GM19452 (cell line): Measurements from ENCODE around the gene RHBG.
"Not testable (repeated sequence)": the region's sequence is repeated elsewhere in the genome, so short reads cannot be mapped to it uniquely, and the experiment has no call there.

Experiments
- ATAC-seq: cut with Tn5 transposase; IDR thresholded peaks from one replicate; pipeline ENCODE4 v1.9.1; 2021; ENCODE audit not compliant: unreplicated experiment

The RHBG gene

DNA sequence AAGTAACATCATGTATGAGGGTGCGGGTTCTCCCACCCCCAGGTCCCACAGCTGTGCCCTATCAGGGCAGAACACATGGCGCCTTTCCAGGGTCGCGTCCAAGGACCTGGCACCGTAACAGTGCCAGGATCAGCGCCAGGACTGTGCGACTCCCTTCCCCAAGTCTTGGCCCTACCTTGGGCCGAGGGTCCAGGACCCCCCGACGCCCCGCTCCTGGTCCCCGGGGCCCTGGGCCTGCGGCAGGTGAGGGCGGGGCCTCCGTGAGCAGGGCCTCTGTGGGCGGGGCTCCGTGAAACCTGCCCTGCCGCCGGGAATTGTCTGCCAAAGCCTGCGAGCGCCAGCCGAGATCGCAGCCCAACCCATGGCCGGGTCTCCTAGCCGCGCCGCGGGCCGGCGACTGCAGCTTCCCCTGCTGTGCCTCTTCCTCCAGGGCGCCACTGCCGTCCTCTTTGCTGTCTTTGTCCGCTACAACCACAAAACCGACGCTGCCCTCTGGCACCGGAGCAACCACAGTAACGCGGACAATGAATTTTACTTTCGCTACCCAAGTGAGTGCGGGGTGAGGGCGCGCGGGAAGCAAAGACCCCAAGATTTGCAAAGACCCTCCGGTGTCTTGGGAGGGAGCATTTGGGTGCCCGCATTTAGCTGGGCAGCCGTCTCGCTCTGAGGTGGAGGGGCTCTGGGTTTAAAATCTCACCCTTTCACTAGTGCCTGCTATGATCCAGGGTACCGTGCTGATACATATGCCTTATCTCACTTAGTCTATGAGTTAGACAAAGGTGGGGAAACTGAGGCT lies at the start of gene RHBG:
Gene RHBG, plus strand, starts transcription at position 323 of the 796 bp plus-strand sequence. Its CDS starts 39 bp downstream, at position 362.
- ATAC-seq = no peak

DNA sequence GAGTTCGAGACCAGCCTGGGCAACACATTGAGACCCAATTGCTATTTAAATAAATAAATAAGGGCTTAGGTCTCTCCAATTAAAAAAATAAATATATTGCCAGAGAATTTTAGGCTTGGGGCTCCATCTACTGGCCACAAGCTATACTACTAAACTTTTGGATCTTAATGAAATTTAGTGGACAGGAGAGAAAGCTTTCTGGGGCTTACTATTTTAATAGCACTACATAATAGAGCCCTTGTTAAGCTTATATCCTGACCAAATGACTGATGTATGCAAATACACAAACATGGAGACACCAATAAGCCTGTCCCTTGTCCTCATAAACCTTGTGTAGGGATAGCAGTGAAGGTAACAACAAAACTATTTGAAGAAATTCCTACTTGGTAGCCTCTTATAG lies 49.3 kb upstream of the RHBG start:
- ATAC-seq = no peak

GRCh38 chr1:156320560-156320959 lies 48.5 kb upstream of the RHBG start:
- no peak for ATAC-seq

GRCh38 chr1:156323179-156323578 lies 45.8 kb upstream of the RHBG start:
- ATAC-seq = not testable (repeated sequence)

GRCh38 chr1:156336242-156336641 lies 32.8 kb upstream of the RHBG start:
- no peak for ATAC-seq

DNA sequence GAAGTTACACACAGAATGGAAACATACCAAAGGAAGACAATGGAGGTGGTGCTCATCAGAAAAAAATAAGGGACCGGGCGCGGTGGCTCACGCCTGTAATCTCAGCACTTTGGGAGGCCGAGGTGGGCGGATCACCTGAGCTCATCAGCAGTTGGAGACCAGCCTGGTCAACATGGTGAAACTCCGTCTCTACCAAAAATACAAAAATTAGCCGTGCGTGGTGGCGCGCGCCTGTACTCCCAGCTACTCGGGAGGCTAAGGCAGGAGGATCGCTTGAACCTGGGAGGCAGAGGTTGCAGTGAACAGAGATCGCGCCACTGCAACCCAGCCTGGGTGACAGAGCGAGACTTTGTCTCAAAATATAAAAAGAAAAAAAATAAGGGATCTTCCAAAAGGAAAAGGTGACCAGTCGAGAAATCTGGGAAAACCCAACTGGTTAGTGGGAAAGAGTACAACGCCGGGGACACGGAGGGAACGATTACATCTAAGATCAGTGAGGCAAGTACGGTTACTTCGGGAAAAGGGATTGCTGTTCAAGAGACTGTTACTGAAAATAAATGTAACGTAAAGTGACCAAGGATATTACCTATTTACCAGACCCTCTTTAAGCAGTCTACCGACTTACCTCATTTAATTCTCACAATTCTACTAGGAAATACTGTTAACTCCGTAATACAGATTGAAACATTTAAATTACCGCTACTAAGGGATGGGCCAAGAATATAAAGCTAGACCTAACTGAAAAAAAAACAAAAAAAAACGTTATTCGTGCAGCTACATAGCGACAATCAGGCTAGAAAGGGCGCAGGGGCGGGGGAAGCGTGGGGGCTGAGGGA lies 31.7 kb upstream of the RHBG start:
- no peak for ATAC-seq

DNA sequence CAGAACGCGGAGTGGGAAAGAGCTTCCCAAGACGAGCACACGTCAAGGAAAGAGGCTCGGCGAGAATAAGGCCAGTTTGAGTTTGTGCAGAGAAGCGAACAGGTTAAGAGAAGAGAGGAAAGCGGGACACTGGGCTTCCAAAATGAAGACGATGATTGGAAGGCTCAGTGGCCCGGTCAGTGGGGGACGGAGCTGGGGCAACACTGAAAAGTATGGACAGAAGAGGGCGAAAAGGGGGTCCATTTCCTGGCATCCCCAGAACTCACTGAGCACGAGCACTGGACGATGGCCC lies 31.2 kb upstream of the RHBG start:
- no peak for ATAC-seq

DNA sequence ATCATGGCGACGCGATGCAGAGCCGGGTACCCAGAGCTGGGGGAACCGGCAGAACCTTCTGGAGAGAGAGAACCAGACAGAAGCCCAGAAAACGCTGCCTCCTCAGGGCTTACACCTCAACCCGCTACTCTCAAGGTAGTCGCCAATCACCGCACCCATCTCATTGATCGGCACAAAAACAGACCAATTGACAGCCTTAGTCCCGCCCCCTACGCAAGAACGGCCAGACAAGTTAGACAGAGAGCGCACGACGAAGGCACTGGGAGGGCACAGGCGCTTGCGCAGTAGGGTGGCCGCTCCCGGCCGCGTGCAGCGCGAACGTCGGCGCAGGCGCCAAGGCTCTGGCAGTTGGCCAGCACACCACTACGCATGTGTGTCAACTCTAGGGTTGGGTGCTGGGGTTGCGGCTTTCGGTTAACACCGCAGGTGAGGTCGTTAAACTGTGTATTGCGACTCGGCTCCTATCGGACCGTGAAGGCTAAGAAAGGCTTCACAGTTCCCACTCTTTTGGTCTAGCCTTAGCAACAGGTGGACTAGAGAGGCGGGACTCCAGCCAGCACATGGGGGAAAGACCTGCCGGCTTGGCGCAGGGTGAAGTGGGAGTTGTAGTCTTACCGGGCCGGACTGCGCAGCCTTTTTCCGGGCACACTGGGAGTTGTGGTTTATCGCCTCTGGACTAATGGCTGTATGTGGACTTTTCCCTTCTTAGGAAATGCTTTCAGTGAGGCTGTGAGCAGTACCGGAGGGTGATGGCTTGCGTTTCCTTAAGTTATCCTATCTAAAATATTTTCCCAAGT lies 30.6 kb upstream of the RHBG start, which contains the start of the genes CCT3 and TSACC:
Gene CCT3, minus strand, starts transcription at position 113 of the 797 bp plus-strand sequence. Its CDS starts 108 bp downstream, at position 5.
Gene TSACC, plus strand, starts transcription at position 347 of the 797 bp plus-strand sequence. CDS start 1,232 bp downstream, outside the sequence.
- ATAC-seq = peak; percentile 92

GRCh38 chr1:156342166-156342955 lies 26.6 kb upstream of the RHBG start:
- ATAC-seq = no peak

DNA sequence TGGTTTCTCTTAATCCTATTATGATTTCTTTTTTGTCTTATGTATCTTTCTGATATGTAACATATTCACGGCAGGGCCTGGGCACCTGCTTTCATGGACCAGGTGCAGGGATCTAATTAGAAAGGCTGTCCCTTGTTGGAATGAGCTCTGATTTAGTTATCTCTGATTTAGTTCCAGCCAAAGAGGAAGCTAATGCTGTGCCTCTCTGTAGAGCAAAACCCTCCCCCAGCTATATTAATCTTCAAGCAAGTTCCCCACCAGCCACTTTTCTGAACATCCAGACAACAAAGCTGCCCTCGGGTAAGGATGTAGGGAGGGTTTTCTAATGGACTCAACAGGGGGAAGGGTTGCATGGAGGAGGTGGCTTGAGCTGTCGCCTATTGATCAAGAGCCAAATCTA lies 24.6 kb upstream of the RHBG start:
- no peak for ATAC-seq

DNA sequence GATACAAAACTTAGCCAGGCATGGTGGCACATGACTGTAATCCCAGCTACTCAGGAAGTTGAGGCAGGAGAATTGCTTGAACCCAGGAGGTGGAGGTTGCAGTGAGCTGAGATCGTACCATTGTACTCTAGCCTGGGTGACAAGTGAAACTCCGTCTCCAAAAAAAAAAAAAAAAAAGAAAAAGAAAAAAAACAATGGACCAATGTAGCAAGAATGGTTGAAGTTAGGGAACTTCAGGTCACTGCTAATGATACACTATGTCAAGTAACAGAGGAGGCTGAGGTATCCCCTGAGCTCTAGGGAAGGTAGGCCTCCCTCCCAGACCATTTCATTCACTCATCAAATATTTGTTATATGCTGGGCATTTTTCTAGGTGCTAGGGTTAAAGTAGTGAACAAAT lies 23.0 kb upstream of the RHBG start:
- ATAC-seq = not testable (repeated sequence)

DNA sequence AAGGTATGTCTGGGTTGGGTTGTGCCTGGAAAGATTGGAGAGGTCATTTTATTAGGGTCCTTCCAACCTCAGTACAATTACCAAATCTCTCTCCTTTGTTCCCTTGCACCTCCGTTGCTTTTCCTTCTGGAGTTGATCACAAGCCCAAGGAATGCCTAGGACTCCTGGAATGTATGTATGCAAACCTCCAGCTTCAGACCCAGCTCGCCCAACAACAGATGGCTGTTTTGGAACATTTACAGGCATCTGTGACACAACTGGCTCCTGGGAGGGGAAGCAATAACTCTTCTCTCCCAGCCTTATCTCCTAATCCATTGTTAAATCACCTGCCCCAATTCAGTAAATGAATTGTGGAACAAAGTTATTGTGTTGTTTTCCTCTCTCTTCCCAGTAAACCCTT lies 22.4 kb upstream of the RHBG start:
- ATAC-seq = no peak

DNA sequence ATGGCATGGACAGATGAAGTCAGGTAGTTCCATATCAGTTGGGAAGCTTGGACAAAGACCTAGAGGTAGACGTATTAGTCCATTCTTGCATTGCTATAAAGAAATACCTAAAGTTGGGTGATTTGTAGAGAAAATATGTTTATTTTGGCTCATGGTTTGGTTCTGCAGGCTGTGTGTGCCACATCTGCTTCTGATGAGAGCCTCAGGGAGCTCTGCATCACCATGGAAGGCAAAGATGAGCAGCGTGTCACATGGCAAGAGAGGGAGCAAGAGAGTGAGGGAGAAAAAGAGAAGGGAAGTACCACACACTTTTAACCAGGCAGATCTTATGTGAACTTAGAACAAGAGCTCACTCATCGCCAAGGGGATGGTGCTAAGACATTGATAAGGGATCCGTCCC lies 21.7 kb upstream of the RHBG start:
- ATAC-seq = no peak

DNA sequence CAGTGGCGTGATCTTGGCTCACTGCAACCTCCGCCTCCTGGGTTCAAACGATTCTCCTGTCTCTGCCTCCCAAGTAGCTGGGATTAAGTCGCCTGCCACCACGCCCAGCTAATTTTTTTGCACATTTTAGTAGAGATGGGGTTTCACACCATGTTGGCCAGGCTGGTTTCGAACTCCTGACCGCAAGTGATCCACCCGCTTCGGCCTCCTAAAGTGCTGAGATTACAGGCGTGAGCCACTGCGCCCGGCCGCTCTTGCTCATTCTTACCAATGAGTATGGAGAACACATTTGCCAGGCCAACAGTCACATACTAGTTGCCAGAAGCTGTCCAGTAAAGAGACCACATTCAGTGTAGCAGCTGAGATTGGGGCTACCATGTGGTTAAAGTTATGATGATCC lies 16.5 kb upstream of the RHBG start:
- ATAC-seq = not testable (repeated sequence)

- ATAC-seq = no peak
These were observed 12.6 kb upstream of the RHBG start for GRCh38 chr1:156356262-156356874.

GRCh38 chr1:156356875-156357534 lies 12.0 kb upstream of the RHBG start:
- no peak for ATAC-seq

DNA sequence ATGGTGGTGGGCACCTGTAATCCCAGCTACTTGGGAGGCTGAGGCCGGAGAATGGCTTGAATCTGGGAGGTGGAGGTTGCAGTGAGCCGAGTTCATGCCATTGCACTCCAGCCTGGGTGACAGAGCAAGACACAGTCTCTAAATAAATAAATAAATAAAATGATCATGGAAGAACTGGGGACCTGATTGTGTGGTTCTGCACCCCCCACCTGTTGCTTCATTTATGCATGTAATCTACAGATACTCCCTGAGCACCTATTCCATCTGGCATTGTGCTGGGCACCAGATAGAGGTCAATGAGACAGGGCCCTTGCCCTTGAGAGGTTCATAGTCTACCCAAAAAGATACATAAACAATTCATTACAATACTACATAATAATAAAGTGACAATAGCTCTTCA lies 11.0 kb upstream of the RHBG start:
- ATAC-seq = no peak

DNA sequence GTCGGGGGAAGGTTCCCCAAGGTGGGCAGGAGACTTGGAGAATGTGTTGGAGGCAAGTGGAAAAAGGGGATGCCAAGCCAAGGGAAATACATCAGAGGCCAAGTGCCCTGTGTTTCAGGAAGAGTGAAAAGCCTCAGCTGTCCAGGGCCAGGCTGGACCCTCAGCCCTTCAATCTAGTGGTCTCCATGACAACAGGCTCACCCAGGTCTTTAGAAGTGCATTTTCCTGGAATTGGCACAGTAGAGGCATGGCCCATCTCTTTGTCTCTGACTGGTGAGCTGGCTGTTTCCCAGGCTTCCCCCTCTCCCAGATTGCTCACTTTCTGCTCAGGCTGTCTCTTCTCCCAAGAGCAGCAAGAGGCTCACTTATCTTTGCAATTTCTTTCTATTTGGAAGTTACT lies 10.4 kb upstream of the RHBG start:
- ATAC-seq = no peak

DNA sequence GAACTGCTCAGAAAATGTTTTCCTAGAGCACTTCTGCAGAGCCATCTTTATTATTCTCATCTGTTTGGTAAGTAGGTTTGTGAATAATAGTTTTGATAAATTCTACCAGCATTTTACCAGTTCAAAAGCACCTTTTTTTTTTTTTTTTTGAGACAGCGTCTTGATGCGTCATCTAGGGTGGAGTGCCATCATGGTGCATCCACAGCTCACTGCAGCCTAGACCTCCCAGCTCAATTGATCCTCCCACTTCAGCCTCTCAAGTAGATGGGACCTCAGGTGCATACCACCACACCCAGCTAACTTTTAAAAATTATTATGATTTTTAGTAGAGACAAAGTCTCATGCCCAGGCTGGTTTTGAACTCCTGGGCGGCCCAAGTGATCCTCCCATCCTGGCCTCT lies 9.8 kb upstream of the RHBG start:
- no peak for ATAC-seq

- no peak for ATAC-seq
These were observed 9.0 kb upstream of the RHBG start for GRCh38 chr1:156359973-156360372.
